ENCODE measurements around the gene EDIL3.

DNA sequence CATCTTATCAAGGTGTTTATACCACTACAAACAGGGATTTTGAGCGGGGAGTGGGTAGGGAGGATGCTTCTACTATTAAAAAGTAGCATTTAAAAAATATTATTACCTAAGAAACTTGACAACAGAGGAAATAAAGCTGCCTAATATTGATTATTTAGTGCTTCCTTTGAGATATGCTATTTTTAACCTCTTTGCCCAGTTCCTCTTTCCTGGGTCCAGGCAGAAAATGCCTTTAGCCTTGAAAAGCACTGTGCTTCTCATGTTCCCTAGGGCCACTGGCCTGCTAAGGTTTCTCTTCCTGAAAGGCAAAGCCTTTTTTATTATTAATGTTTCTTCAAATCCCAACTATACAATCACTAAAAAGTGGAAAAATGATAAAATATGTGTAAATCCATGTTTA, 446.8 kb downstream of the EDIL3 start:
- TF ChIP-seq POLR2A (IDR thresholded peaks at IDR 0.05): no peak
- TF ChIP-seq, protein P1, sequence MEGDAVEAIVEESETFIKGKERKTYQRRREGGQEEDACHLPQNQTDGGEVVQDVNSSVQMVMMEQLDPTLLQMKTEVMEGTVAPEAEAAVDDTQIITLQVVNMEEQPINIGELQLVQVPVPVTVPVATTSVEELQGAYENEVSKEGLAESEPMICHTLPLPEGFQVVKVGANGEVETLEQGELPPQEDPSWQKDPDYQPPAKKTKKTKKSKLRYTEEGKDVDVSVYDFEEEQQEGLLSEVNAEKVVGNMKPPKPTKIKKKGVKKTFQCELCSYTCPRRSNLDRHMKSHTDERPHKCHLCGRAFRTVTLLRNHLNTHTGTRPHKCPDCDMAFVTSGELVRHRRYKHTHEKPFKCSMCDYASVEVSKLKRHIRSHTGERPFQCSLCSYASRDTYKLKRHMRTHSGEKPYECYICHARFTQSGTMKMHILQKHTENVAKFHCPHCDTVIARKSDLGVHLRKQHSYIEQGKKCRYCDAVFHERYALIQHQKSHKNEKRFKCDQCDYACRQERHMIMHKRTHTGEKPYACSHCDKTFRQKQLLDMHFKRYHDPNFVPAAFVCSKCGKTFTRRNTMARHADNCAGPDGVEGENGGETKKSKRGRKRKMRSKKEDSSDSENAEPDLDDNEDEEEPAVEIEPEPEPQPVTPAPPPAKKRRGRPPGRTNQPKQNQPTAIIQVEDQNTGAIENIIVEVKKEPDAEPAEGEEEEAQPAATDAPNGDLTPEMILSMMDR (IDR thresholded peaks at IDR 0.05): no peak
